GM06990 (cell line): Measurements from ENCODE around the gene MAP2K4.

Experiments
- DNase-seq: peaks from one replicate; pipeline ENCODE4 v3.0.0-alpha.2; 2011; ENCODE audit not compliant: insufficient read length; ENCODE audit errors: extremely low read depth
- H3K27me3 ChIP-seq: replicated peaks from 2 replicates; pipeline ENCODE4 v1.6.0; 2011; ENCODE audit warnings: low read length; ENCODE audit not compliant: control insufficient read depth, insufficient read depth
- H3K36me3 ChIP-seq: 2 replicates; pipeline ENCODE4 v1.5.1; 2011; ENCODE audit warnings: low read length; ENCODE audit not compliant: control insufficient read depth, insufficient read depth
- H3K4me3 ChIP-seq: replicated peaks from 2 replicates; pipeline ENCODE4 v1.5.1; 2011; ENCODE audit warnings: low read depth, mild to moderate bottlenecking, control low read depth, low read length
- TF ChIP-seq, protein P1 (sequence below): IDR thresholded peaks from 2 replicates; pipeline ENCODE4 v1.5.1; 2011; ENCODE audit warnings: low read length, control low read depth, mild to moderate bottlenecking, inconsistent platforms; ENCODE audit not compliant: insufficient read depth, poor library complexity, severe bottlenecking

Gene MAP2K4

DNA sequence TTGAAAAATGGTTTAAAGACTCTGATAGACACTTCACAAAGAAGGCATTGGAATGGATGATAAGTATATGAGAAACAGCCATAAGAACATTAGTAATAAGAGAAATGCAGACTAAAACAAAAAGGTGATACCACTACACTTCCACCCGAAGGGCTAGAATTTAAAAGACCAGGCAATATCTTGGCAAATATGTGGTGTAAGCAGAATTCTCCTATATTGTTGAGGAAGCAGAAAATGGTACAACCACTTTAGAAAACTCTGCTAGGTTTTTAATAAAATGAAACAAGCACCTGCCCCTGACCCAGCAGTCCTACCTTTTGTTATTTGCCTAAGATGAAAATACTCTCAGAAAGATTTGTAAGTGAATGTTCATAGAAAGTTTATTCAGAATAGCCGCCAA lies 43.7 kb downstream of the MAP2K4 start:
- Histone ChIP-seq H3K36me3 (no peaks in the 10 kb centered on the region; the same call in 1 of the 2 replicates), H3K4me3 (no peak overlapping the region), H3K27me3 (no peaks in the 10 kb centered on the region)
- no peak for DNase-seq
- TF ChIP-seq, protein P1, sequence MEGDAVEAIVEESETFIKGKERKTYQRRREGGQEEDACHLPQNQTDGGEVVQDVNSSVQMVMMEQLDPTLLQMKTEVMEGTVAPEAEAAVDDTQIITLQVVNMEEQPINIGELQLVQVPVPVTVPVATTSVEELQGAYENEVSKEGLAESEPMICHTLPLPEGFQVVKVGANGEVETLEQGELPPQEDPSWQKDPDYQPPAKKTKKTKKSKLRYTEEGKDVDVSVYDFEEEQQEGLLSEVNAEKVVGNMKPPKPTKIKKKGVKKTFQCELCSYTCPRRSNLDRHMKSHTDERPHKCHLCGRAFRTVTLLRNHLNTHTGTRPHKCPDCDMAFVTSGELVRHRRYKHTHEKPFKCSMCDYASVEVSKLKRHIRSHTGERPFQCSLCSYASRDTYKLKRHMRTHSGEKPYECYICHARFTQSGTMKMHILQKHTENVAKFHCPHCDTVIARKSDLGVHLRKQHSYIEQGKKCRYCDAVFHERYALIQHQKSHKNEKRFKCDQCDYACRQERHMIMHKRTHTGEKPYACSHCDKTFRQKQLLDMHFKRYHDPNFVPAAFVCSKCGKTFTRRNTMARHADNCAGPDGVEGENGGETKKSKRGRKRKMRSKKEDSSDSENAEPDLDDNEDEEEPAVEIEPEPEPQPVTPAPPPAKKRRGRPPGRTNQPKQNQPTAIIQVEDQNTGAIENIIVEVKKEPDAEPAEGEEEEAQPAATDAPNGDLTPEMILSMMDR: no peak

GRCh38 chr17:12067485-12067884 lies 46.8 kb downstream of the MAP2K4 start:
- no peaks in the 10 kb centered on the region for H3K36me3 ChIP-seq
- TF ChIP-seq, protein P1: no peak

GRCh38 chr17:12068946-12069345 lies 48.3 kb downstream of the MAP2K4 start:
- DNase-seq: no peak
- no peaks in the 10 kb centered on the region for H3K27me3 ChIP-seq
- TF ChIP-seq, protein P1: no peak
- H3K36me3 ChIP-seq: no peaks in the 10 kb centered on the region
- H3K4me3 ChIP-seq: no peak overlapping the region

More at GRCh38 chr17:12067485-12067884, 46.8 kb downstream of the MAP2K4 start:
- Histone ChIP-seq H3K27me3 (no peaks in the 10 kb centered on the region), H3K4me3 (no peak overlapping the region)
- no peak for DNase-seq

DNA sequence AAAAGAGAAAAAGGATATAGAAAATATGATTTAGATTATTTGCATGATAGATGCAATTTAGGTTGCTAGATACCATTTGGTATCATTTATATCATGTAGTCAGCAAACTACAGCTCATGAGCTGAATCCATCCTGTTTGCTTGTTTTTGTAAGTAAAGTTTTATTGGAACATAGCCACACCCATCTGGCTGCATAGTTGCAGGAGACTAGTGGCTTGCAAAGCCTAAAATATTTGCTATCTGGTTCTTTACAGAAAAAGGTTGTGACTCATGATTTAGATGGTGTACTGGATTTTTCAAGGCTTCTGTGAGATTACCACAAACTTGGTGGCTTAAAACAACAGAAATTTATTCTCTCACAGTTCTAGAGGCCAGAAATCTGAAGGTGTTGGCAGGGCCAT lies 49.9 kb downstream of the MAP2K4 start:
- TF ChIP-seq, protein P1: no peak
- Histone ChIP-seq H3K4me3 (no peak overlapping the region), H3K36me3 (no peaks in the 10 kb centered on the region), H3K27me3 (no peaks in the 10 kb centered on the region)
- no peak for DNase-seq

- no peak for DNase-seq
- TF ChIP-seq, protein P1: no peak
- H3K4me3 ChIP-seq: no peak overlapping the region
- no peaks in the 10 kb centered on the region; the same call in 1 of the 2 replicates for H3K36me3 ChIP-seq
- no peaks in the 10 kb centered on the region for H3K27me3 ChIP-seq
Measured at GRCh38 chr17:12074346-12074745, 53.7 kb downstream of the MAP2K4 start.

- Histone ChIP-seq H3K36me3 (no peaks in the 10 kb centered on the region; the same call in 1 of the 2 replicates), H3K27me3 (no peaks in the 10 kb centered on the region), H3K4me3 (no peak overlapping the region)
- DNase-seq: no peak
- TF ChIP-seq, protein P1: no peak
Measured at GRCh38 chr17:12077773-12078172, 57.1 kb downstream of the MAP2K4 start.
